WI38 (cell line): ENCODE data around the gene SVBP.
"Not testable (repeated sequence)": the region's sequence is repeated elsewhere in the genome, so short reads cannot be mapped to it uniquely, and the experiment has no call there.

ENCODE experiments used
- H3K4me3 ChIP-seq: 2 replicates; pipeline ENCODE4 v1.5.1; 2011; ENCODE audit warnings: low read depth, mild to moderate bottlenecking, control low read depth, low read length
- CTCF ChIP-seq: IDR thresholded peaks from 2 replicates; pipeline ENCODE4 v1.5.1; 2012; ENCODE audit warnings: low read depth, mild to moderate bottlenecking, control low read depth, low read length

SVBP gene

GRCh38 chr1:42816585-42817439 is at the start of gene SVBP, which contains the start of gene ERMAP:
Gene SVBP, minus strand, starts transcription at chr1:42817397. Its CDS starts 853 bp downstream, at chr1:42816544.
Gene ERMAP, plus strand, starts transcription at chr1:42817122. Its CDS starts 13,327 bp downstream, at chr1:42830449.
- TF ChIP-seq CTCF = no peak
- H3K4me3 ChIP-seq = peak within 1 kb of the TSS; percentile 66

GRCh38 chr1:42866549-42866948 is 49.4 kb upstream of the SVBP start:
- TF ChIP-seq CTCF = no peak
- H3K4me3 ChIP-seq = no peak overlapping the region

- TF ChIP-seq CTCF = no peak
- H3K4me3 ChIP-seq = no peak overlapping the region
Measured at GRCh38 chr1:42861014-42861399, 43.8 kb upstream of the SVBP start.

GRCh38 chr1:42860339-42861013 is 43.3 kb upstream of the SVBP start:
- 0 out of 2 replicates have a peak, but pooled peaks have one; percentile 12 for TF ChIP-seq CTCF
- no peak overlapping the region for H3K4me3 ChIP-seq

GRCh38 chr1:42859366-42859765 is 42.2 kb upstream of the SVBP start:
- H3K4me3 ChIP-seq = not testable (repeated sequence)

GRCh38 chr1:42856554-42856953 is 39.4 kb upstream of the SVBP start:
- H3K4me3 ChIP-seq = not testable (repeated sequence)

GRCh38 chr1:42853116-42853884 is 36.1 kb upstream of the SVBP start:
- TF ChIP-seq CTCF = no peak
- no peak overlapping the region for H3K4me3 ChIP-seq

- no peak for TF ChIP-seq CTCF
- no peak overlapping the region for H3K4me3 ChIP-seq
Measured at GRCh38 chr1:42852608-42852980, 35.4 kb upstream of the SVBP start.
